Dermis blood vessel endothelial cell (primary cell): ENCODE results near the gene EIF4G3. TPM values are rescaled to one million over a fixed set of nuclear protein-coding genes. Genes with fewer than 3 reads are reported as not detected.
"Not testable (repeated sequence)": the region's sequence is repeated elsewhere in the genome, so short reads cannot be mapped to it uniquely, and the experiment has no call there.

Experiments
- DNase-seq: peaks from one replicate; pipeline ENCODE4 v3.0.0; 2010
- total RNA-seq: library from RNA; depleted of rRNA; stranded (reverse); fragments of >200 nt; gene quantifications from 2 replicates; pipeline ENCODE4 v1.2.3, GENCODE V29; 2014

The EIF4G3 gene
- total RNA-seq, 1 donor from 2014 or later: 39.8 TPM

DNA sequence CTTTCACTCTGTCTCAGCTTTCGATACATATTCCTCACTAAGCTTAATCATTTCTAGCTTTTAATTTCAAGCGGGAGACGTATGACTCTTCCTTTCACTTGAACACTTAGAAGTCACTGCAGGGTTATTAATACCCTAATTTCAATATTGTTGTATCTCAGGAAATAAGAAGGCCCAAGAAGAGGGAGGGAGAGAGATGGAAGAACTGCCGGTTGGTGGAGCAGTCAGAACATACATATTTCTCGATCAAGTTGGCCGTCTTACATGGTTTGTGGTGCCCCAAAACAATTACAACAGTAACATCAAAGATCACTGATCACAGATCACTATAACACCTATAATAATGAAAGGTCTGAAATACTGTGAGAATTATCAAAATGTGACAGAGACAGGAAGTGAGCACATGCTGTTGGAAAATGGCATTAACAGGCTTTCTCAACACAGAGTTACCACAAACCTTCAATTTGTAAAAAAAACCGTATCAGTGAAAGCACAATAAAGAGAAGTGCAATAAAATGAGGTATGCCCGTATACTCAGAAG is 244.2 kb downstream of the EIF4G3 start:
- DNase-seq: no peak

- DNase-seq: no peak
Measured at GRCh38 chr1:20931930-20932436, 244.7 kb downstream of the EIF4G3 start.

DNA sequence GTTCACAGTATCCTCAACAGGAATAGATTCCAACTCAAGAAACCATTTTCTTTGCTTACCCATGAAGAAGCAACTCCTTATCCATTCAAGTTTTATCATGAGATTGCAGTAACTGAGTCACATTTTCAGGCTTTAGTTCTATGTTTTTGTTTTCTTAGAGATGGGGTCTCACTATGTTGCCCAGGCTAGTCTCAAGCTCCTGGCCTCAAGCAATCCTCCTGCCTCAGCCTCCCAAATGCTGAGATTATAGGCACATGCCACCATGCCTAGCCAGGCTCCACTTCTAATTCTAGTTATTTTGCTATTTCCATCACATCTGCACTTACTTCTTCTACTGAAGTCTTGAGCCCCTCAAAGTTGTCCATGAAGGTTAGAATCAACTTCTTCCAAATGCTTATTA is 246.3 kb downstream of the EIF4G3 start:
- DNase-seq: no peak

DNA sequence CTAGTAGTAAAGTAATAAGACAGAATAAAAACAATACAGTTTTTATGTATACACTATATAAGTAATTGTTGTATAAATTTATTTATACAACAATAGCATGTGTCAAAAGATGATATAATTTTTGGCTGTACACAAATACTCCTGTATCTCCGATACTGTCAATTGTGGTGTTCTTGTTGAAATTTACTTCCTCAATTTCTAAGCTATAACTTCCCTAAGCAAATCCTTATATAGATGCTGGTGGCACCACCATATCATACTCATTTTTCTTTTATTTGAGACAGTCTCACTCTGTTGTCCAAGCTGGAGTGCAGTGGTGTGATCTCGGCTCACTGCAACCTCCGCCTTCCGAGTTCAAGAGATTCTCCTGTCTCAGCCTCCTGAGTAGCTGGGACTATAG is 248.6 kb downstream of the EIF4G3 start:
- no peak for DNase-seq

GRCh38 chr1:20921285-20921684 is 255.4 kb downstream of the EIF4G3 start:
- DNase-seq: no peak

DNA sequence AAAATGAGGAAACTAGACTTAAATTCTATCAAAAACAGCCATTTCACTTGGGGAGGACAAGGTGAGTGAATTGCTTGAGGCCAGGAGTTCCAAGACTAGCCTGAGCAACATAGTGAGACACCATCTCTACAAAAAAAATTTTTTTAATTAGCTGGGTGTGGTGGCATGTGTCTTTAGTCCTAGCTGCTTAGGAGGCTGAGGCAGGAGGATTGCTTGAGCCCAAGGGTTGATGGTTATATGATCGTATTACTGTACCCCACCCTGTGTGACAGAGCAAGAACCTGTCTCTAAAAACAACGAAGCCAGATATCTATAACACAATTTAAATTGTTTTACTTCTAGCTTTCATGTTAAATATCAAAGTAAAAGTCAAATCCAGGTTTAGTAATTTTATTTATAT is 263.5 kb downstream of the EIF4G3 start:
- DNase-seq: no peak

GRCh38 chr1:20907526-20907925 is 269.2 kb downstream of the EIF4G3 start:
- not testable (repeated sequence) for DNase-seq

DNA sequence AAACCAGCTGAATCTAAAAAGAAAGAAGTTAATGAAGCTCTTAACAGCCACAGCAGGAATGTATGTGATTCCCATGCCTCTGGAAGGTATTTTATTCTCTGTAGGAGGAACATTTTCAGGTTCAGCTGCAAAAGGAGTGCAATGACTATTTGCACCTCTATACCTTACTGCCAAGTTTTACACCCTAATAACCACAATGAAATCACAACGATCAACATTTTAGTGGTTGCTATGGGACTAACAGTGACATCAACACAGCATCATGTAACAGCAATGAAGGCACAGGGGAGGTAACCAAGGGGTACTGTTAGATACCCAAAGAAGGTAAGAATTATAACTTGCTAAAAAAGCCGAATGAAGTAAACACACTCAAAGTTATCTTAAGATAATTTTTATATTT is 273.3 kb downstream of the EIF4G3 start:
- DNase-seq: peak; percentile 4

DNA sequence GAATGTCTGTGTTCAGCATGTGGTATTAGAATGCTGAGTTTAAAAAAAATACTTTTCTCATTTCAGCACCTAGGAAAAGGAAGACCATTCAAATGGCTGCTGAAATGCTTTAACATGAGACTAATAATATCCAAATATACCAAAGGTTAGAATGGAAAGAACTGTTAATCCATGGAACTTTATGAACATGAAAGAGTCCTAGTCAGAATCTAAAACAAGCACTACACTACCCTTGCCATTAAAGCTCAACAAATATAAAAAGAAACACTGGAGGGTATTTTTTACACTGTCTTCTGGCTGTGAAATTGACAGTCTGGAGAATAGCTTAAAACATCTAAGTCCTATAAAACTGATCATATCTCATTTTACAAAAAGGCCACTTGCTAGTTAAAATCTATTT is 276.6 kb downstream of the EIF4G3 start:
- no peak for DNase-seq

DNA sequence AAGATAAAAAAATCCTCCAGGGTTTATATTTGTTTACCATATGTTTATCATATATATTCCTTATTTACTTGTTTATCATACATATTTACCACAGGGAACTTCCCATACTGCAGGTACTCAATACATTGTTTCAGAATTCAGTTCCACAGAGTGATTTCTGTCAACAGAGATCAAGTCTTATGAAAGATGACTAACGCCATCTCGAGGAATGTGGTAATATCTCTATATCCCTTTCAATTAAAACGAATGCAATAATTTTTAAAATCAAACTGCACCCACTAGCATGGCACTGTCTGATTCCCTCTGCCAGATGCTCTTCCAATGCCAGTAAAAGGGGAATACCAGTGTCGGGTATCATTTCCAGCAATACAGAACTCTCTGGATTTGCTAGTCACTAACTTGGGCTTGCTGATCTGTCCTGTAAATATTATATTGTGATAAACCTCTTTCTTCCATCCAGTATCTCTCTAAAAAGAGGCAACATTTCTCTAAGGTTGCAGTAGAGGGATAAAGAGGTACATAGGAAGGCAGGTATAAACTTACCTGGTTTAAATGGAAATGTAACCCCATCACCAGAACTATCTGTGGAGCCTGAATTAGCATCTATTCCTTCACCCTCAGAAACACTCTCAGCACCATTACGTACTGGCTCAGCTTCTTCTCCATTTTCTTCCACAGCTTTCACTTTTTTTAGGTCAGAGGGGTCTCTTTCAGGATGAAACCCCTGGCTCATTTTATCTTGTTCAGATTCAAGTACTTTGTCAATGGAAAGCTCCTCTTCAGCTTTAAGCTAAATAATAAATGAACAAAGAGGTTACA is 277.3 kb downstream of the EIF4G3 start:
- no peak for DNase-seq

DNA sequence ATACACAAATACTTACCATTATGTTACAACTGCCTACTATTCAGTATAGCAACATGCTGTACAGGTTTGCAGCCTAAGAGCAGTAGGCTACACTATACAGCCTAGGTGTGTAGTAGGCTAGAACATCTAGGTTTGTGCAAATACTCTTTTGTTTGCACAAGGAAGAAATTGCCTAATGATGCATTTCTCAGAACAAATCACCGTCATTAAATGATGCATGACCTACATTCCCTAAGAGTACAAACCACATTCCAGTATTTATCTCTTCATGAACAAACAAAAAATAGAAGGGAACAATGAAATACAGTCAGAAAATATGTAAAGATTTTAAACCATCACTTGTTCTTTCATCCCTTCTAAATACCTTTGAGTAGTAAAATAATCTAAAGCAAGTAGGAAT is 279.9 kb downstream of the EIF4G3 start:
- no peak for DNase-seq

- DNase-seq: no peak
Measured at GRCh38 chr1:20893931-20894330, 282.8 kb downstream of the EIF4G3 start.

- no peak for DNase-seq
Measured at GRCh38 chr1:20891091-20891490, 285.6 kb downstream of the EIF4G3 start.

GRCh38 chr1:20887246-20887645 is 289.5 kb downstream of the EIF4G3 start:
- DNase-seq: no peak

- DNase-seq: no peak
Measured at GRCh38 chr1:20885121-20885520, 291.6 kb downstream of the EIF4G3 start.

DNA sequence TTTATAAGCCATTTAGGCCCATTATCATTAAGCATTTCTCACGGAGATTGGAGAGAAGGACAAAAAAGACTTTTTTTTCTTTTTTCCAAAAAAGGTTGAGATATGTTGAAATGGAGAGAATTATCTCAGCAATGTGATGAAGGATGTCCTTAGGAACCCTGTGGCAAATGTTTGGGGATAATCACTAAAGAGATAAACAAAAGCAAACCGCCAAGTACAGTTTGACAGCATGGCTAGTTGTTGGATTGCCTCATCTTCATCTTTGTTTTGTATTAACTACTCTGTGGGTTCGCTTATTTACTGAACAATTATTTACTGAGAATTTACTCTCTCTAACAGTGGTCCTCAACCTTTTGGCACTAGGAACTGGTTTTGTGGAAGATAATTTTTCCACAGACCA is 292.2 kb downstream of the EIF4G3 start:
- no peak for DNase-seq

DNA sequence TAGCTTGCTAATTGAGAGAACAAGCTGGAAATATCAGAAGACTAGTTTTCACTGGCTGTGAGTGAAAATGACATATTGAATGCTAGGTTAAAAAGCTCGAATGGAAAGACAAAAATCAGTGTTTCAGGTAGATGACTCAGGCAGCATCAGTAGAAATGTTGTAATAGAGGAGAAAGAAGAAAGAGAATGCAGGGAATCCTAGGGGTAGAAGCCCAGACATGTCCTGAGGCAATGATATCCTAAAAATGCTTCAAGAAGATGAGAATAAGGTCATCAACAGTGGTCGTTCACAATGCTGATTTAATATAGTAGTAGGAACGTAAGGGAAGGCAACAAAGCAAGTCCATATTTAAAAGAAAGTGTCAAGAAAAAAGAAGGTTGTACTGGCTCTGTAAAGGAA is 292.9 kb downstream of the EIF4G3 start:
- no peak for DNase-seq

DNA sequence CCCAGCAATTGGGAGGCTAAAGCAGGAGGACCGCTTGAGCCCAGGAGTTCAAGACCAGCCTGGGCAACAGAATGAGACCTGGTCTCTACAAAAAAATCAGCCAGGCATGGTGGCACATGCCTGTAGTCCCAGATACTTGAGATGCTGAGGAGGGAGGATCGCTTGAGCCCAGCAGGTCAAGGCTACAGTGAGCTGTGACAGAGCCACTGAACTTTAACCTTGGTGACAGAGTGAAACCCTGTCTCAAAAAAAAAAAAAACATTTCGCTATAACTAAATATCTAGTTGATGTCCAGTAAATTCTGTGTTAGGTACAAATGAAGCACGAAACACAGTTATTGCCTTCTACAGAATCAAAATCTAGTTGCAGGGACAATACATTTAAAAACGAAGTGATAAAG is 293.9 kb downstream of the EIF4G3 start:
- no peak for DNase-seq

- no peak for DNase-seq
Measured at GRCh38 chr1:20878799-20879198, 297.9 kb downstream of the EIF4G3 start.

GRCh38 chr1:20875198-20875973 is 301.3 kb downstream of the EIF4G3 start:
- no peak for DNase-seq

- DNase-seq: no peak
Measured at GRCh38 chr1:20873311-20873710, 303.4 kb downstream of the EIF4G3 start.

GRCh38 chr1:20871419-20871818 is 305.3 kb downstream of the EIF4G3 start:
- DNase-seq: peak; percentile 28

DNA sequence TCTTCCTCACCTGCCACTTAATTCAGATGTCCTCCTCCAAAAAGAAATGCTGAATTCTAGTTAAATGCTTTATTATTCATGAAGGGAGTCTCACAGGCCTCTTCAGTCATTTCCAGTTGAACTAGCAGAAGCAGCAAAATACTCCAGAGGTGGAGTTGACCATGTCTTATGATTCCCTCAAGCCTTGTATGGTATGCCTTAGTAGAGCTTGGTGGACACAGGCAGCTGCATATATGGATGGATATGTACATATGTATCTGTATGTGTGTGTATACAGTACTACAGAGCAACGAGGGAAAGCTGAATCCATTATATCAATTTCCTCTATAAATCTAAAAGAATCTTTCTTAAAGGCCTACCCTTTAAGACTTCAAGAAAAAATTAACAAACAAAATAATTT is 306.0 kb downstream of the EIF4G3 start:
- DNase-seq: no peak

DNA sequence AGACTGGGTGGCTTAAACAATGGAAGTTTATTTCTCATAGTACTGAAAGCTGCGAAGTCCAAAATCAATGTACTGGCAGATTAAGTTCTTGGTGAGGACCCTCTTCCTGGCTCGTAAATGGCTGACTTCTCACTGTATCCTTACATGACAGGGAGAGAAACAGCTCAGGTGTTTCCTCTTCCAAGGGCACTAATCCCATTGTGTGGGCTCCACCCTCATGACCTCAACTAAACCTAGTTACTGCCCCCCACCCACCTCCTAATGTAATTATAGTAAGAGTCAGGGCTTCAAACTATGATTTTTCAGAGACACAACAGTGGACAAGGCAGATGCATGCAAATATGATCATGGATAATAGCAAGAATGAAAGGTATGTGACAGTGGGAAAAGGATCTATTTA is 308.4 kb downstream of the EIF4G3 start:
- DNase-seq: no peak
